ENCODE data around the gene SLBP.

DNA sequence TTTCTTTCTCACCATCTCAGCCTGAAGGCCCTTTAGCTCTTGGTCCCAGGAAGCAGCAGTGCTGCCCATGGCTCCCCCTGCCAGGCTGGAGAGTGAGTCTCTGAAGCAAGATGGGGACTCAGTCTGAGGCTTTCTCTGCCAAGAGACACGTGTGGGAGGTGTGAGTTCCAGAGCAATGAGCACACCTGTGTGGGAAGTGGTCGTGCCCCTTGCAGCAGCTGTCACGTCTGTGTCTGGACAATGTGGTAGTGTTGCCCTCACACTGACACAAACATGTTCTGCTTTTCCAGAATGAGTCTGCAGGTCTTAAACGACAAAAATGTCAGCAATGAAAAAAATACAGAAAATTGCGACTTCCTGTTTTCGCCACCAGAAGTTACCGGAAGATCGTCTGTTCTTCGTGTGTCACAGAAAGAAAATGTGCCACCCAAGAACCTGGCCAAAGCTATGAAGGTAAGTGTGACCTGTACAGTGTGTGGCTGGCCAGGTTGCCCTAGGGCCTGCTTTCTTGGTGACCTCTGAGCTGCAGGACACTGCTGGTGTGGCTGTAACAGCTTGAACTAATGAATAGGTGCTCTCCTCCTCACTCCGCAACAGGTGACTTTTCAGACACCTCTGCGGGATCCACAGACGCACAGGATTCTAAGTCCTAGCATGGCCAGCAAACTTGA lies 11.1 kb upstream of the SLBP start:
- TF ChIP-seq, protein P1, sequence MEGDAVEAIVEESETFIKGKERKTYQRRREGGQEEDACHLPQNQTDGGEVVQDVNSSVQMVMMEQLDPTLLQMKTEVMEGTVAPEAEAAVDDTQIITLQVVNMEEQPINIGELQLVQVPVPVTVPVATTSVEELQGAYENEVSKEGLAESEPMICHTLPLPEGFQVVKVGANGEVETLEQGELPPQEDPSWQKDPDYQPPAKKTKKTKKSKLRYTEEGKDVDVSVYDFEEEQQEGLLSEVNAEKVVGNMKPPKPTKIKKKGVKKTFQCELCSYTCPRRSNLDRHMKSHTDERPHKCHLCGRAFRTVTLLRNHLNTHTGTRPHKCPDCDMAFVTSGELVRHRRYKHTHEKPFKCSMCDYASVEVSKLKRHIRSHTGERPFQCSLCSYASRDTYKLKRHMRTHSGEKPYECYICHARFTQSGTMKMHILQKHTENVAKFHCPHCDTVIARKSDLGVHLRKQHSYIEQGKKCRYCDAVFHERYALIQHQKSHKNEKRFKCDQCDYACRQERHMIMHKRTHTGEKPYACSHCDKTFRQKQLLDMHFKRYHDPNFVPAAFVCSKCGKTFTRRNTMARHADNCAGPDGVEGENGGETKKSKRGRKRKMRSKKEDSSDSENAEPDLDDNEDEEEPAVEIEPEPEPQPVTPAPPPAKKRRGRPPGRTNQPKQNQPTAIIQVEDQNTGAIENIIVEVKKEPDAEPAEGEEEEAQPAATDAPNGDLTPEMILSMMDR (conservative IDR thresholded peaks at IDR 0.05), result no peak
- no peak for TF ChIP-seq EZH2 (IDR thresholded peaks at IDR 0.05; ENCODE audit: low read depth)

All from PC-9 (cell line).